ENCODE data around the gene LRP5. TPM values are rescaled to one million over a fixed set of nuclear protein-coding genes. Genes with fewer than 3 reads are reported as not detected.
A peak's percentile ranks its signal among the peaks of the same experiment; 100 is the strongest.

Gene LRP5
- total and polyA plus RNA-seq, 2 experiments from 2014 or later: 26.9 to 51.1 TPM

- H3K4me3 ChIP-seq: no peak overlapping the region
- peak; percentile 20 for ATAC-seq
- TF ChIP-seq ZNF331 (CRISPR knock-in tag; IDR thresholded peaks at IDR 0.05; ENCODE audit: low read depth): no peak
- no peak for TF ChIP-seq JUNB (IDR thresholded peaks at IDR 0.05; ENCODE audit: unreplicated experiment)
- TF ChIP-seq CTCF (conservative IDR thresholded peaks at IDR 0.05; ENCODE audit: low read depth in 2 of 2): no peak
- no peak for TF ChIP-seq REST (IDR thresholded peaks at IDR 0.05; ENCODE audit: unreplicated experiment)
- TF ChIP-seq ZNF462 (CRISPR knock-in tag; IDR thresholded peaks at IDR 0.05): no peak
- TF ChIP-seq NANOG (IDR thresholded peaks at IDR 0.05; ENCODE audit: borderline replicate concordance): no peak
- TF ChIP-seq EZH2 (IDR thresholded peaks at IDR 0.05; ENCODE audit: low read depth, unreplicated experiment): no peak
- no peak for TF ChIP-seq ETS1 (IDR thresholded peaks at IDR 0.05)
- TF ChIP-seq ZNF114 (CRISPR knock-in tag; IDR thresholded peaks at IDR 0.05): no peak
- TF ChIP-seq STAT1 (IDR thresholded peaks at IDR 0.05; ENCODE audit: unreplicated experiment): no peak
- TF ChIP-seq CREB1 (CRISPR knock-in tag; IDR thresholded peaks at IDR 0.05; ENCODE audit: low read depth): no peak
- TF ChIP-seq POLR2AphosphoS5 (IDR thresholded peaks at IDR 0.05; ENCODE audit: low read depth): no peak
- TF ChIP-seq EZH2phosphoT487 (IDR thresholded peaks at IDR 0.05; ENCODE audit: unreplicated experiment): no peak
- no peaks in the 10 kb centered on the region for H3K36me3 ChIP-seq (ENCODE audit: insufficient read depth)
- H3F3A ChIP-seq (replicated peaks; ENCODE audit: low read depth): no peaks in the 10 kb centered on the region
- peaks cover 19% of the 10 kb centered on the region for H3K4me1 ChIP-seq (ENCODE audit: insufficient read depth)
- no peaks in the 10 kb centered on the region for H3K79me2 ChIP-seq (replicated peaks; ENCODE audit: insufficient read depth)
- no peak overlapping the region for H3K4me2 ChIP-seq
- no peak for DNase-seq (ENCODE audit: low spot score)
- Mint-ChIP-seq H3K9me3 (no peaks in the 10 kb centered on the region), H3K27me3 (ENCODE audit: insufficient read depth, low read depth, poor library complexity) (peaks cover 14% of the 10 kb centered on the region), H3K4me1 (peaks cover 27% of the 10 kb centered on the region), H3K4me3 (no peak overlapping the region), H3K36me3 (ENCODE audit: low read depth) (peaks cover 9% of the 10 kb centered on the region; the same call in 1 of the 3 replicates), H3K27ac (no peak overlapping the region; the same call in 1 of the 2 replicates)
- H3K9me2 ChIP-seq (ENCODE audit: insufficient read depth): no peaks in the 10 kb centered on the region
- no peaks in the 10 kb centered on the region for H4K20me1 ChIP-seq (replicated peaks; ENCODE audit: insufficient read depth)
- H2AFZ ChIP-seq: no peak overlapping the region
- H3K27me3 ChIP-seq (ENCODE audit: insufficient read depth): no peaks in the 10 kb centered on the region
- H3K27ac ChIP-seq (ENCODE audit: low read depth): no peak overlapping the region
Observed at GRCh38 chr11:68441466-68442230, 129.3 kb downstream of the LRP5 start.
